Endodermal cell (in vitro differentiated cells): ENCODE data around the gene KCTD7. TPM values are rescaled to one million over a fixed set of nuclear protein-coding genes. Genes with fewer than 3 reads are reported as not detected.
A peak's percentile ranks its signal among the peaks of the same experiment; 100 is the strongest.
"Not testable (repeated sequence)": the region's sequence is repeated elsewhere in the genome, so short reads cannot be mapped to it uniquely, and the experiment has no call there.

Experiments used
- DNase-seq: peaks from one replicate; pipeline ENCODE4 v3.0.0-alpha.2; 2017
- H3K27ac ChIP-seq: 2 replicates; pipeline ENCODE4 v1.5.1; 2013; ENCODE audit warnings: mild to moderate bottlenecking, low read depth, low read length, moderate library complexity
- H3K27me3 ChIP-seq: 2 replicates; pipeline ENCODE4 v1.6.1; 2013; ENCODE audit warnings: mild to moderate bottlenecking, low read length, moderate library complexity; ENCODE audit not compliant: insufficient read depth, control insufficient read depth, poor library complexity, severe bottlenecking
- H3K36me3 ChIP-seq: 2 replicates; pipeline ENCODE4 v1.7.0; 2013; ENCODE audit warnings: mild to moderate bottlenecking, low read length, moderate library complexity; ENCODE audit not compliant: control insufficient read depth, insufficient read depth
- H3K4me1 ChIP-seq: one replicate; pipeline ENCODE4 v1.7.0; 2013; ENCODE audit warnings: low read length; ENCODE audit not compliant: control insufficient read depth, insufficient read depth
- H3K4me3 ChIP-seq: 2 replicates; pipeline ENCODE4 v1.5.1; 2013; ENCODE audit warnings: mild to moderate bottlenecking, low read length, moderate library complexity
- H3K9ac ChIP-seq: 2 replicates; pipeline ENCODE4 v1.6.1; 2013; ENCODE audit warnings: mild to moderate bottlenecking, low read length, moderate library complexity; ENCODE audit not compliant: poor library complexity, severe bottlenecking; ENCODE audit errors: extremely low read depth
- H3K9me3 ChIP-seq: 2 replicates; pipeline ENCODE4 v1.6.1; 2013; ENCODE audit warnings: mild to moderate bottlenecking, low read length, moderate library complexity; ENCODE audit not compliant: control insufficient read depth
- H3K27ac Mint-ChIP-seq: 2 replicates; pipeline ENCODE4 v1.8.0; 2020; ENCODE audit warnings: mixed read lengths
- H3K27me3 Mint-ChIP-seq: 2 replicates; pipeline ENCODE4 v1.8.0; 2021; ENCODE audit warnings: mild to moderate bottlenecking, mixed read lengths; ENCODE audit not compliant: insufficient read depth
- H3K36me3 Mint-ChIP-seq: 2 replicates; pipeline ENCODE4 v1.8.0; 2020; ENCODE audit warnings: low read depth, mixed read lengths
- H3K4me1 Mint-ChIP-seq: 2 replicates; pipeline ENCODE4 v1.8.0; 2020; ENCODE audit warnings: mixed read lengths
- H3K4me3 Mint-ChIP-seq: 2 replicates; pipeline ENCODE4 v1.8.0; 2020; ENCODE audit warnings: mild to moderate bottlenecking, moderate library complexity, mixed read lengths
- H3K9me3 Mint-ChIP-seq: 2 replicates; pipeline ENCODE4 v1.8.0; 2020; ENCODE audit warnings: mild to moderate bottlenecking, mixed read lengths
- CTCF ChIP-seq: fragments of 200-600 bp; sonication (generic); conservative IDR thresholded peaks from 2 replicates; pipeline ENCODE4 v1.5.0; 2021; ENCODE audit warnings: antibody characterized with exemption, mild to moderate bottlenecking
- WGBS, 2 experiments: methylation state at CpG; one replicate each; pipeline versions ENCODE4 v1.1.5 to v1.1.7; 2013; ENCODE audit warnings: missing lambda C conversion rate in 2 of 2, mixed read lengths in 1 of 2; ENCODE audit not compliant: insufficient coverage in 1 of 2, insufficient read length in 1 of 2; 5-methylcytosine and 5-hydroxymethylcytosine counted together
- total RNA-seq, 2 donors: library from RNA; stranded (reverse); fragmentation: NEBNext Ultra II Directional in 1 of 2; extraction: Animal tissue kit (Norgen Biotek cat#: 25700) in 1 of 2; gene quantifications; 2 replicates in 1 of 2; 3 replicates in 1 of 2; pipeline ENCODE4 v1.2.1, GENCODE V29; 2021

KCTD7 gene
- total RNA-seq, 2 donors from 2014 or later, result 13.1 to 15.6 TPM

DNA sequence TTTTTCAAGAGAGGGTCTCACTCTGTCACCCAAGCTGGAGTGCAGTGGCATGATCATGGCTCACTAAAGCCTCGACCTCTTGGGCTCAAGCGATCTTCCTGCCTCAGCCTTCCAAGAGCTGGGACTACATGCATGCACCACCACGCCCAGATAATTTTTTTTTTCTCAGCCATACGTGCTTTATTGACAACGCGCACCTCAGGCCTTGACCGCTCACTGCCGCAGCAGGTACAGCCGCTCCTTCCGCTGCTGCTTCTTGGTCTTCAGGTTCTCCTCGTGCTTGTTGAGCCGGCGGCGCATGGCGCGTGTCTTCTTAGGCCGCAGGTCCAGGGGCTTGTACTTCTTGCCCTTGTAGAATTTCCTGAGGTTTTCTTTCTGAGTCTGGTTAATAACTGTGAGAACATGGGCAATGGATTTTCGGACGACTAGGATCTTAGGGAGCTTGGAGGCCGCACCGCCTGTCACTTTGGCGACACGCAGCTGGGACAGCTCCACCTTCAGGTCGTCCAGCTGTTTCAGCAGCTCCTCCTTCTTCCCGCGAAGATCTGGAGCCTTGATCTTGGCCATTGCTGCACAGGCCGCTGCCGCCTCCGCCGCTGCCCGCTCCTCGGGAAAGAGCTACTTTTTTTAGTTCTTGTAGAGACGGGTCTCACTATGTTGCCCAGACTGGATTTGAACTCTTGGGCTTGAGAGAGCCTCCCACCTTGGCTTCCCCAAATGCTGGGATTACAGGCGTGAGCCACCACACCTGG, 22.0 kb upstream of the KCTD7 start:
- H3K4me1 Mint-ChIP-seq, H3K9me3 ChIP-seq, H3K9me3 Mint-ChIP-seq, H3K4me3 Mint-ChIP-seq, H3K27ac Mint-ChIP-seq, H3K9ac ChIP-seq, H3K27ac ChIP-seq, H3K4me1 ChIP-seq, H3K36me3 Mint-ChIP-seq, H3K27me3 Mint-ChIP-seq, H3K27me3 ChIP-seq, H3K36me3 ChIP-seq, H3K4me3 ChIP-seq: not testable (repeated sequence)
- peak; percentile 54 for TF ChIP-seq CTCF
- 92 to 93% methylated on average over 32 to 34 of the region's 34 CpGs for WGBS, 2 experiments
- peak; percentile 78 for DNase-seq

DNA sequence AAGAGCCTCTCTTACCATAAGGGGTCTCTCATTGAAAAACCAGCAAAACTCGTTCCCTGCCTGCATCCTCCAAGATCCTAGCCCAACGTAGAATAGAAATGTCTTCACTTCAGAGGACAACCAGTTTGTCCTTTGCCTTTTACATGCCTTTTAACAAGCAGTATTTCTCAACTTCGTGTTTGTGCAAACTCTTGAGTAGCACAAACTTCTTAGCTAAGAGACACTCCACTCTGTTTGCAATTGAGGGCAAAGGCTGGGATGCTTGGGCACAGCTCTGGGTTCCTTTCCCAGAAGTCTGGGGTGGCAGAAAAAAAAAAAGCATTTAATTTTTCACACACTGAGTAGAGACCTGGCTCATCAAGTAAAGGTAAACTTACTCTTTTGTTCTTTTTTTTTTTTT, 19.5 kb upstream of the KCTD7 start:
- DNase-seq, result no peak
- Histone ChIP-seq H3K4me3 (no peak overlapping the region), H3K27ac (no peak overlapping the region), H3K9me3 (no peaks in the 10 kb centered on the region), H3K9ac (no peak overlapping the region), H3K4me1 (no peaks in the 10 kb centered on the region), H3K27me3 (no peaks in the 10 kb centered on the region), H3K36me3 (no peaks in the 10 kb centered on the region)
- Mint-ChIP-seq H3K27me3 (peaks cover 4% of the 10 kb centered on the region), H3K4me3 (no peak overlapping the region), H3K36me3 (peaks cover 5% of the 10 kb centered on the region), H3K4me1 (no peaks in the 10 kb centered on the region), H3K9me3 (peaks cover 21% of the 10 kb centered on the region), H3K27ac (no peak overlapping the region)
- no peak for TF ChIP-seq CTCF
- 80 to 87% methylated on average over 3 of the region's 3 CpGs for WGBS, 2 experiments

DNA sequence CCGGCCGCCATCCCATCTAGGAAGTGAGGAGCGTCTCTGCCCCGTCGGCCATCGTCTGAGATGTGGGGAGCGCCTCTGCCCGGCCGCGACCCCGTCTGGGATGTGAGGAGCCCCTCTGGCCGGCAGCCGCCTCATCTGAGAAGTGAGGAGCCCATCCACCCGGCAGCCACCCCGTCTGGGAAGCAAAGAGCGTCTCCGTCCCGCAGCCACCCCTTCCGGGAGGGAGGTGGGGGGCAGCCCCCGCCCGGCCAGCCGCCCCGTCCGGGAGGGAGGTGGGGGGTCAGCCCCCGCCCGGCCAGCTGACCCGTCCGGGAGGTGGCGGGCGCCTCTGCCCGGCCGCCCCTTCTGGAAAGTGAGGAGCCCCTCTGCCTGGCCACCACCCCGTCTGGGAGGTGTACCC, 14.1 kb upstream of the KCTD7 start:
- Mint-ChIP-seq H3K4me1 (peaks cover 16% of the 10 kb centered on the region), H3K9me3 (peaks cover 24% of the 10 kb centered on the region)
- not testable (repeated sequence) for H3K27me3 Mint-ChIP-seq, H3K36me3 Mint-ChIP-seq, H3K36me3 ChIP-seq, H3K27ac ChIP-seq, H3K27ac Mint-ChIP-seq, DNase-seq, H3K9ac ChIP-seq, H3K4me3 Mint-ChIP-seq, H3K27me3 ChIP-seq, H3K4me3 ChIP-seq, H3K9me3 ChIP-seq
- peaks cover 10% of the 10 kb centered on the region for H3K4me1 ChIP-seq
- WGBS, 2 experiments, result 95 to 97% methylated on average over 12 to 33 of the region's 33 CpGs

- no peaks in the 10 kb centered on the region for H3K27me3 Mint-ChIP-seq
- H3K4me3 Mint-ChIP-seq, result no peak overlapping the region
- Histone ChIP-seq H3K4me1 (peaks cover 10% of the 10 kb centered on the region), H3K36me3 (no peaks in the 10 kb centered on the region), H3K27me3 (no peaks in the 10 kb centered on the region), H3K9ac (no peak overlapping the region), H3K4me3 (no peak overlapping the region), H3K9me3 (no peaks in the 10 kb centered on the region), H3K27ac (no peak overlapping the region)
- whole genome bisulfite sequencing, 2 experiments, result 100% methylated on average over 1 of the region's 1 CpG; no CpG with 5 or more reads in 1 of the 2 experiments
- peaks cover 24% of the 10 kb centered on the region for H3K9me3 Mint-ChIP-seq
- H3K4me1 Mint-ChIP-seq, result peaks cover 17% of the 10 kb centered on the region
- TF ChIP-seq CTCF, result no peak
- no peak overlapping the region for H3K27ac Mint-ChIP-seq
- peaks cover 5% of the 10 kb centered on the region for H3K36me3 Mint-ChIP-seq
- no peak for DNase-seq
Observed at GRCh38 chr7:66615699-66616098, 13.0 kb upstream of the KCTD7 start.
